HepG2 (cell line): ENCODE results near the gene HCRT. TPM values are rescaled to one million over a fixed set of nuclear protein-coding genes. Genes with fewer than 3 reads are reported as not detected.

Experiments
- ETV6 ChIP-seq: sonication (generic); formaldehyde crosslinking; conservative IDR thresholded peaks from 2 replicates; pipeline ENCODE4 v1.4.0; 2020; ENCODE audit warnings: missing genetic modification reagents
- KLF9 ChIP-seq: IDR thresholded peaks from 2 replicates; pipeline ENCODE4 v1.6.1; 2016; ENCODE audit warnings: low read depth
- MAF1 ChIP-seq: sonication (generic); formaldehyde crosslinking; IDR thresholded peaks from 2 replicates; pipeline ENCODE4 v1.5.0; 2020; ENCODE audit warnings: missing genetic modification reagents, borderline replicate concordance
- NRL ChIP-seq: sonication (generic); formaldehyde crosslinking; IDR thresholded peaks from 2 replicates; pipeline ENCODE4 v1.5.0; 2020; ENCODE audit warnings: missing genetic modification reagents, mild to moderate bottlenecking, moderate library complexity, borderline replicate concordance
- PAF1 ChIP-seq: IDR thresholded peaks from 2 replicates; pipeline ENCODE4 v1.6.1; 2016; ENCODE audit warnings: missing genetic modification reagents, missing compliant biosample characterization
- PRDM4 ChIP-seq: sonication (generic); formaldehyde crosslinking; IDR thresholded peaks from 2 replicates; pipeline ENCODE4 v1.9.0; 2021; ENCODE audit warnings: missing genetic modification reagents, borderline replicate concordance
- RFX3 ChIP-seq: IDR thresholded peaks from 2 replicates; pipeline ENCODE4 v1.6.1; 2016; ENCODE audit warnings: missing biosample characterization, missing genetic modification reagents
- ZBTB3 ChIP-seq: sonication (generic); formaldehyde crosslinking; IDR thresholded peaks from 2 replicates; pipeline ENCODE4 v1.4.0; 2020; ENCODE audit warnings: low read depth, mild to moderate bottlenecking, moderate library complexity, missing genetic modification reagents, borderline replicate concordance
- ZC3H4 ChIP-seq: sonication (generic); formaldehyde crosslinking; IDR thresholded peaks from 2 replicates; pipeline ENCODE4 v1.4.0; 2020; ENCODE audit warnings: missing genetic modification reagents, borderline replicate concordance
- ZNF180 ChIP-seq: sonication (generic); formaldehyde crosslinking; IDR thresholded peaks from 2 replicates; pipeline ENCODE4 v1.4.0; 2020; ENCODE audit warnings: low read depth, missing genetic modification reagents, borderline replicate concordance
- ZNF280B ChIP-seq: sonication (generic); formaldehyde crosslinking; IDR thresholded peaks from 2 replicates; pipeline ENCODE4 v1.5.0; 2020; ENCODE audit warnings: missing genetic modification reagents, mild to moderate bottlenecking, borderline replicate concordance
- ZNF280D ChIP-seq: sonication (generic); formaldehyde crosslinking; IDR thresholded peaks from 2 replicates; pipeline ENCODE4 v1.5.1; 2020; ENCODE audit warnings: mild to moderate bottlenecking, missing genetic modification reagents
- ZNF431 ChIP-seq: sonication (generic); formaldehyde crosslinking; IDR thresholded peaks from 2 replicates; pipeline ENCODE4 v1.9.0; 2022; ENCODE audit warnings: missing genetic modification reagents, low read depth, mild to moderate bottlenecking, borderline replicate concordance
- ZNF468 ChIP-seq: sonication (generic); formaldehyde crosslinking; IDR thresholded peaks from 2 replicates; pipeline ENCODE4 v1.8.0; 2022; ENCODE audit warnings: mild to moderate bottlenecking, moderate library complexity, missing genetic modification reagents
- ZNF503 ChIP-seq: sonication (generic); formaldehyde crosslinking; IDR thresholded peaks from 2 replicates; pipeline ENCODE4 v1.4.0; 2020; ENCODE audit warnings: missing genetic modification reagents
- ZNF567 ChIP-seq: sonication (generic); formaldehyde crosslinking; IDR thresholded peaks from 2 replicates; pipeline ENCODE4 v1.8.1; 2023; ENCODE audit warnings: mild to moderate bottlenecking, missing genetic modification reagents, borderline replicate concordance
- ZNF773 ChIP-seq: sonication (generic); formaldehyde crosslinking; IDR thresholded peaks from 2 replicates; pipeline ENCODE4 v1.4.0; 2020; ENCODE audit warnings: missing genetic modification reagents, borderline replicate concordance
- ZNF83 ChIP-seq: sonication (generic); formaldehyde crosslinking; IDR thresholded peaks from 2 replicates; pipeline ENCODE4 v1.4.0; 2020; ENCODE audit warnings: missing genetic modification reagents, mild to moderate bottlenecking, borderline replicate concordance
- polyA plus RNA-seq, 8 experiments: library from polyadenylated mRNA; depleted of rRNA in 3 of 8; stranded (reverse) in 7 of 8; unstranded in 1 of 8; fragments of >200 nt; fragmentation: Illumina TruSeq in 4 of 8; extraction: Trizol in 4 of 8; gene quantifications; 2 replicates each; pipeline versions ENCODE4 v1.2.1 to v1.2.3, GENCODE V29; 2011 to 2016; ENCODE audit warnings: low read depth in 4 of 8, missing spikeins in 1 of 8, mixed read lengths in 1 of 8; ENCODE audit not compliant: insufficient read depth in 1 of 8
- total RNA-seq, 5 experiments: library from RNA; depleted of rRNA; stranded (reverse); fragments of >200 nt; fragmentation: Illumina TruSeq; extraction: Trizol; gene quantifications; 2 replicates each; pipeline ENCODE4 v1.2.3, GENCODE V29; 2016; ENCODE audit warnings: low read depth in 1 of 5

The HCRT gene
- total and polyA plus RNA-seq, 2 of the 13 experiments (the other 11 are each of a cell fraction or from before 2014, with no cell fraction given), result not detected

- TF ChIP-seq ZNF503 (no peak), ZBTB3 (CRISPR knock-in tag) (no peak), ZNF83 (CRISPR knock-in tag) (no peak), ZNF431 (no peak), NRL (CRISPR knock-in tag) (peak; percentile 6; the same call in 1 of the 2 replicates), KLF9 (CRISPR knock-in tag) (no peak), MAF1 (no peak), ZC3H4 (CRISPR knock-in tag) (no peak), RFX3 (no peak), ZNF773 (CRISPR knock-in tag) (no peak; the same call in 1 of the 2 replicates), ZNF468 (CRISPR knock-in tag) (no peak), ZNF280D (no peak), ZNF180 (CRISPR knock-in tag) (no peak), ETV6 (CRISPR knock-in tag) (no peak), PRDM4 (CRISPR knock-in tag) (no peak), ZNF280B (CRISPR knock-in tag) (peak; percentile 83), PAF1 (no peak), ZNF567 (CRISPR knock-in tag) (no peak; the same call in 1 of the 2 replicates)
Observed at GRCh38 chr17:42193969-42194899, 9.0 kb upstream of the HCRT start, which contains the start of gene GHDC (continued).
